Activated CD4-positive, alpha-beta memory T cell treated with anti-CD3 and anti-CD28 coated beads, Interleukin-2, amount 10 ng/mL, durations not matched to agents 7 days and 5 days (primary cell): ENCODE results near the gene CEP250. TPM values are rescaled to one million over a fixed set of nuclear protein-coding genes. Genes with fewer than 3 reads are reported as not detected.
"Not testable (repeated sequence)": the region's sequence is repeated elsewhere in the genome, so short reads cannot be mapped to it uniquely, and the experiment has no call there.

Experiments
- CTCF ChIA-PET: fragments of 350-600 bp; sonication (Branson Sonifier 250); formaldehyde crosslinking; loops from one replicate; lab custom pipeline; 2021; ENCODE audit warnings: antibody characterized with exemption, inconsistent platforms; lab: Charles Lee
- POLR2A ChIA-PET: fragments of 350-600 bp; sonication (Branson Sonifier 250); formaldehyde crosslinking; loops from one replicate; lab custom pipeline; 2021; ENCODE audit warnings: antibody characterized with exemption; lab: Charles Lee
- DNase-seq: peaks from one replicate; pipeline ENCODE4 v3.0.0-alpha.2; 2020
- H3K27ac Mint-ChIP-seq: one replicate; pipeline ENCODE4 v1.8.0; 2021; ENCODE audit warnings: mild to moderate bottlenecking, mixed read lengths
- H3K27me3 Mint-ChIP-seq: one replicate; pipeline ENCODE4 v1.8.0; 2021; ENCODE audit warnings: mixed read lengths
- H3K36me3 Mint-ChIP-seq: one replicate; pipeline ENCODE4 v1.8.0; 2021; ENCODE audit warnings: low read depth, mixed read lengths
- H3K4me1 Mint-ChIP-seq: one replicate; pipeline ENCODE4 v1.8.0; 2021; ENCODE audit warnings: mixed read lengths
- H3K4me3 Mint-ChIP-seq: one replicate; pipeline ENCODE4 v1.8.0; 2021; ENCODE audit warnings: mild to moderate bottlenecking, mixed read lengths
- H3K9me3 Mint-ChIP-seq: one replicate; pipeline ENCODE4 v1.8.0; 2021; ENCODE audit warnings: mixed read lengths
- total RNA-seq, 2 experiments: library from RNA; stranded (reverse); gene quantifications; one replicate each; pipeline ENCODE4 v1.2.3, GENCODE V29; 2021

The CEP250 gene
- total RNA-seq, 2 experiments from 2014 or later = 70.3 to 71.2 TPM

DNA sequence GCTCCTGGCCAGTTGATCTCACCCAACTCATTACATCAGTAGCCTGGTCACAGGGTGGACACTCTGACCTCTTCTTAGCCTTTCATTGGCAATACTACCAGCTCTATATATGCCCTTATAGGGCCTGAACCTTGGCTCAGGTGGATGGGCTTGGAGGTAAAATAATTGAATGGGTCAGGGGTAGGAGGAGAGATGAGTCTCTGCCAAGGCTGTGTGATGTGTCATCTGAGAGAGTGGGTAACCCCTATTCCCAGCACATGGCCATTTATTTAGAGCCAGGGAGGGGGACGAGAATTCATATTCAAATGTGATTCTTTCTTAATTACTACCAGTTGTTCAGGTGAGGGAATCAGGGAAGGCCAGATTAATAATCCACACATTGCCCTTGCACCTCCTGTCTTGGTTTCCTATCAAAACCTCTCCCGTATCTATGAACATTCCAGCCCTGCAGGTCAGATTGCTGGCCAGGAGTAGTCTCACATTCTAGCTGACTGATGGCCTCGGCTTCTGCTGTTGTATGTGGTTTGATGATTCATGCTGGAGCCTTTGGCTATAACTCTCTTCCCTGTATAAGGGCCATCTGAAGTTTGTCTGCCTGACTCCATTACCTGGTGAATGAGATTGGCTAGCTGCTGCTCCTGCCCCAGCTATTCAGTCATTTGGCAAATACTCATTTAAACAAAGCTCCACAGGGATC, 60.7 kb downstream of the CEP250 start:
- H3K27me3 Mint-ChIP-seq = no peaks in the 10 kb centered on the region
- H3K9me3 Mint-ChIP-seq = no peaks in the 10 kb centered on the region
- H3K4me3 Mint-ChIP-seq = no peak overlapping the region
- POLR2A ChIA-PET = interaction anchor here (1.0 to 2.1 kb wide), 3 partner anchors 10 to 25 kb away, joined by 3 to 6 read pairs (median 3); no protein-coding TSS in a partner anchor
- no peak for DNase-seq
- no peak overlapping the region for H3K27ac Mint-ChIP-seq
- H3K4me1 Mint-ChIP-seq = no peaks in the 10 kb centered on the region
- H3K36me3 Mint-ChIP-seq = peaks cover 32% of the 10 kb centered on the region
- CTCF ChIA-PET = interaction anchor here (0.6 to 1.4 kb wide), 2 partner anchors 31 to 369 kb away, joined by 3 to 4 read pairs; no protein-coding TSS in a partner anchor

DNA sequence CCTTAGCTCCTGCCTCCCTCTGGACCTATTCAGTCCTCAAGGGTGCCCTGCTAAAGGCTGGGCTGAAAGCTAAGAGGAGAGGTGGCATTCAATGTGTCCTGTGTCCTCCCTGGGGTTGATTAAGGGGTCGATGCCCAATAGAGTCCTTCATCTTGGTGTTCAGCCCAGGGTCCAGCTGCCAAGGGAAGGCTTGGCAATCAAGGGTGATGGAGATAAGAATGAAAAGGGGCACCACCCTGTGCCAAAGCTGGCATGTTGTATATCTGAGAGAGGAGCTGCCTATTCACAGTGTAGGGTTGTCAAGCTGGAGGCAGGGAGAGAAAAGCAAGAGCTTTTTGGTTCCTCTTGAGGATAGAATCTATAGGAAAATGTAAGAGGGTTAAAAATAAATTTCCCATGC, 61.7 kb downstream of the CEP250 start:
- H3K27me3 Mint-ChIP-seq = no peaks in the 10 kb centered on the region
- no peak overlapping the region for H3K27ac Mint-ChIP-seq
- ChIA-PET CTCF (interaction anchor here (0.6 to 0.7 kb wide), 2 partner anchors 119 to 368 kb away, joined by 4 read pairs; no protein-coding TSS in a partner anchor), POLR2A (interaction anchor here (1.2 to 2.1 kb wide), 2 partner anchors 24 to 26 kb away, joined by 3 to 6 read pairs; no protein-coding TSS in a partner anchor)
- no peaks in the 10 kb centered on the region for H3K4me1 Mint-ChIP-seq
- H3K9me3 Mint-ChIP-seq = no peaks in the 10 kb centered on the region
- H3K36me3 Mint-ChIP-seq = peaks cover 24% of the 10 kb centered on the region
- no peak for DNase-seq
- H3K4me3 Mint-ChIP-seq = no peak overlapping the region

DNA sequence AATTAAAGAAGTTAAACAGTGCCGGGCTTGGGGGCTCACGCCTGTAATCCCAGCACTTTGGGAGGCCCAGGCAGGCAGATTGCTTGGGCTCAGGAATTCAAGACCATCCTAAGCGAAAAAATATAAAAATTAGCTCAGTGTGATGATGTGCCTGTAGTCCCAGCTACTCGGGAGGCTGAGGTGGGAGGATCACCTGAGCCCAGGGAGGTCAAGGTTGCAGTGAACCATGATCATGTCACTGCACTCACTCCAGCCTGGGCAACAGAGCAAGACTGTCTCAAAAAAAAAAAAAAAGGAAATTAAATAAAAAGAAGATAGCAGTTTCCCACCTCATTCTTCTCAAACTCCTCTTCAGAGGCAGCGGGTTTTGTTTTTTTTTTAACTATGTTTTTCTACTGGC, 62.4 kb downstream of the CEP250 start:
- ChIA-PET POLR2A (interaction anchor here (1.2 kb wide), 1 partner anchor 23 kb away, joined by 3 read pairs; no protein-coding TSS in a partner anchor), CTCF (interaction anchor here (0.7 kb wide), 1 partner anchor 118 kb away, joined by 4 read pairs; no protein-coding TSS in a partner anchor)
- not testable (repeated sequence) for H3K27me3 Mint-ChIP-seq, DNase-seq, H3K9me3 Mint-ChIP-seq, H3K4me3 Mint-ChIP-seq, H3K27ac Mint-ChIP-seq, H3K4me1 Mint-ChIP-seq
- H3K36me3 Mint-ChIP-seq = peaks cover 17% of the 10 kb centered on the region

DNA sequence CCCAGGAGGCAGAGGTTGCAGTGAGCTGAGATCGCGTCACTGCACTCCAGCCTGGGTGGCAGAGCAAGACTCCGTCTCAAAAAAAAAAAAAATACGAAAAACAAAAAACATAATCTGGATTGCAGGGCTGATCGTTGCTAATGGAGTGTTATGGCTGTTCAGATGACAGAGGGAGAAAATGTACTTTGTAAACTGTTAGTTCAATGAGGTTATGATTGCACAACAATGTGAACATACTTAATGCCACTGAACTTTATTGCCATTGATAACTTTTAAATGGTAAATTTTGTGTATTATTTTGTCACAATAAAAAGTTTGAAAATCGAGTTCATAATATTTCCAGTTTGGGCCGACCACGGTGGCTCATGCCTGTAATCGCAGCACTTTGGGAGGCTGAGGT, 63.6 kb downstream of the CEP250 start:
- no peaks in the 10 kb centered on the region for H3K9me3 Mint-ChIP-seq
- no peaks in the 10 kb centered on the region for H3K27me3 Mint-ChIP-seq
- peaks cover 13% of the 10 kb centered on the region for H3K36me3 Mint-ChIP-seq
- no peak overlapping the region for H3K27ac Mint-ChIP-seq
- no peak overlapping the region for H3K4me3 Mint-ChIP-seq
- no peaks in the 10 kb centered on the region for H3K4me1 Mint-ChIP-seq
- CTCF ChIA-PET = interaction anchor here (0.7 kb wide), 1 partner anchor 18 kb away, joined by 3 read pairs; no protein-coding TSS in a partner anchor
- POLR2A ChIA-PET = interaction anchor here (0.9 kb wide), 1 partner anchor 35 kb away, joined by 3 read pairs; no protein-coding TSS in a partner anchor
- DNase-seq = no peak

DNA sequence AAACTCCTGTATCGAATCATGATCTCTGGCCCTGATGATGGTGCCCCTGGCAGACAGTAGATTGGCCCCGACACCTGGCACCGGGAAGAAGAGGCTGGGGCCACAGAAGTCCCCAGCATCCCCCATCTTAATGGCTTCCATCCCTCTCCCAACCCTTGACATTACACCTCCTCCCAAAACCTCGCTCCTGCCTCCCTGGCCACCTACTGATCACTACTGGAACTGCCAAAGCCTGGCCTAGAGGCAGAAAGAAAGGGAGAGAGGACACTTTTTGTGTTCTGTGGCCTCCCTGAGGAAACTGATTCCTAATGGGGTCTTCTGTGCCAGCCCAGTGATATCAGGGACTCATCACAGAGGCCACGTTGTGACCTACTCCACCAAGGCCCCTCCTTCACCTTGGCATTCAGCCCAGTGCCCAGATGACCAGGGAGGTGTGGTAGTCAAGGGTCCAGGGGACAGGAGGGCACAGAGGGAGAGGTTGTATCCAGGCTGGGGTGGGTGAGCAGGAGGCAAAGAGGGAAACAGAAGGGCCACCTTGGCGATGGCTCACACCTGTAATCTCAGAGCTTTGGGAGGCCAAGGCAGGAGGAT, 68.0 kb downstream of the CEP250 start:
- ChIA-PET POLR2A (no interaction called here), CTCF (no interaction called here)
- DNase-seq = peak; percentile 36
- Mint-ChIP-seq H3K27me3 (no peaks in the 10 kb centered on the region), H3K4me1 (no peaks in the 10 kb centered on the region), H3K9me3 (no peaks in the 10 kb centered on the region), H3K27ac (no peak overlapping the region), H3K4me3 (no peak overlapping the region), H3K36me3 (no peaks in the 10 kb centered on the region)

GRCh38 chr20:35525639-35526038, 70.2 kb downstream of the CEP250 start:
- DNase-seq = no peak
- Mint-ChIP-seq H3K27ac (no peak overlapping the region), H3K36me3 (no peaks in the 10 kb centered on the region), H3K4me3 (no peak overlapping the region), H3K27me3 (no peaks in the 10 kb centered on the region), H3K4me1 (no peaks in the 10 kb centered on the region), H3K9me3 (no peaks in the 10 kb centered on the region)
- ChIA-PET CTCF (interaction anchor here (0.6 kb wide), 1 partner anchor 158 kb away, joined by 3 read pairs; no protein-coding TSS in a partner anchor), POLR2A (no interaction called here)

DNA sequence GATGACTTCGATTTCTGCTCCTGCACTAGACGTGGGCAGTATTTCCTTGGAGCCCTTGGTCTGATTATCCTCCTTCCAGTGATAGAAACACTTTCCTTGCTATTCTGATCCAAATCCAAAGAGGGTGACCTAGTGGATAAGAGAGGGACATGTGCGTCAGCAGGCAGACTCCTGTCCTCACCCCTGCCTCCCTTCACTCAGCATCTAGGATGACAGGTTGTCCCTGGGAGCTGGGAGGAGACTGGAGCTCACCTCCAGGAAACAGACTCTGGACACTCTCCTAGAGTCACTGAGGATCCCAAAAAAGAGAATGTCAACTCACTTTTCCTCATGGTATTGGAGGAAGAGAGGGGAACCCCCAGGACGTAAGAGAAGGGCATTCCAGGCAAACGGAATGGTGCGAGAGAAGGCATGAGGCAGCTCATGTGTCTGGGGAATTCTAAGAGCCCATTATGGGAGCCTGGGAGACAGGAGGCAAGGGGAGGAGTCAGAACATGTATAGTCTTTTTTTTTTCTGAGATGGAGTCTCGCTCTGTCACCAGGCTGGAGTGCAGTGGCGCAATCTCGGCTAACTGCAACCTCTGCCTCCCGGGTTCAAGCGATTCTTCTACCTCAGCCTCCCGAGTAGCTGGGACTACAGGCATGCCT, 71.8 kb downstream of the CEP250 start:
- ChIA-PET POLR2A (interaction anchor here (1.4 kb wide), 1 partner anchor 14 kb away, joined by 4 read pairs; the partner anchor contains the start of gene ERGIC3), CTCF (interaction anchor here (0.7 kb wide), 1 partner anchor 238 kb away, joined by 3 read pairs; no protein-coding TSS in a partner anchor)
- H3K27me3 Mint-ChIP-seq = no peaks in the 10 kb centered on the region
- H3K9me3 Mint-ChIP-seq = no peaks in the 10 kb centered on the region
- no peaks in the 10 kb centered on the region for H3K36me3 Mint-ChIP-seq
- no peaks in the 10 kb centered on the region for H3K4me1 Mint-ChIP-seq
- DNase-seq = no peak
- H3K4me3 Mint-ChIP-seq = no peak overlapping the region
- no peak overlapping the region for H3K27ac Mint-ChIP-seq

DNA sequence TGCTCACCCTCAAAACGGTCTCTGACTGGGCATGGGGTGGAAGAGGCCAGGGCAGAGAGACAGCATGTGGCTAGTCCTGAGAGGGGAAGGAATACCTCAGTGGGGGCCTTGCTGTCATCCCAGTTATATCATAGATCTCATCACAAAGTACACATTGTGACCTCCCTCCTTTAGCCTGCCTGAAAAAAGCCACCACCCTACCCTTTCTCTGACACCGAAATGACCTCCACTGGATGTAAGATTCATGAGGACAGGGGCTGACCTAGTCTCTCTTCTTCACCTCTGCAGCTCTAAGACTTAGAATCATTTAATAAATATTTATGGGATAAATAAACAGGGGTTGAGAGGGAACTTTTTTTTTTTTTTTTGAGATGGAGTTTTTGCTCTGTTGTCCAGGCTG, 74.2 kb downstream of the CEP250 start, which contains the start of gene C20orf173:
TSS of gene C20orf173 (minus strand) at position 101 of the 400 bp plus-strand sequence. CDS start 279 bp downstream, outside the sequence.
- Mint-ChIP-seq H3K27me3 (no peaks in the 10 kb centered on the region), H3K9me3 (no peaks in the 10 kb centered on the region), H3K27ac (no peak within 1 kb of the TSS), H3K4me1 (no peaks in the 10 kb centered on the region), H3K36me3 (no peaks in the 10 kb centered on the region), H3K4me3 (no peak within 1 kb of the TSS)
- ChIA-PET POLR2A (no interaction called here), CTCF (interaction anchor here (0.7 kb wide), 1 partner anchor 290 kb away, joined by 4 read pairs; no protein-coding TSS in a partner anchor)
- no peak for DNase-seq

- POLR2A ChIA-PET = interaction anchor here (1.6 kb wide), 1 partner anchor 124 kb away, joined by 4 read pairs; the partner anchor contains the start of genes CPNE1 and RBM12
- Mint-ChIP-seq H3K4me3 (no peak overlapping the region), H3K27ac (no peak overlapping the region), H3K36me3 (peaks cover 5% of the 10 kb centered on the region), H3K9me3 (no peaks in the 10 kb centered on the region), H3K4me1 (peaks cover 23% of the 10 kb centered on the region), H3K27me3 (peaks cover 3% of the 10 kb centered on the region)
- CTCF ChIA-PET = no interaction called here
- DNase-seq = peak; percentile 46
Measured at GRCh38 chr20:35539756-35540212, 84.4 kb downstream of the CEP250 start.

GRCh38 chr20:35541118-35541782, 85.9 kb downstream of the CEP250 start:
- Mint-ChIP-seq H3K9me3 (no peaks in the 10 kb centered on the region), H3K27ac (no peak overlapping the region)
- CTCF ChIA-PET = interaction anchor here (0.7 to 1.1 kb wide), 3 partner anchors 75 to 995 kb away, joined by 3 to 6 read pairs (median 4); partner anchors contain the start of genes SCAND1 and SPAG4

GRCh38 chr20:35541783-35542662, 86.6 kb downstream of the CEP250 start, which contains the start of gene ERGIC3:
Gene ERGIC3 (plus strand): TSS chr20:35542078. CDS start chr20:35542098, 20 bp downstream.
- POLR2A ChIA-PET = interaction anchor here (0.8 to 2.2 kb wide), 15 partner anchors 10 to 411 kb away, joined by 3 to 13 read pairs (median 4); partner anchors contain the start of genes MMP24OS, RBM39 and SPAG4
- DNase-seq = peak; percentile 98
- no peaks in the 10 kb centered on the region for H3K27me3 Mint-ChIP-seq
- H3K4me1 Mint-ChIP-seq = peaks cover 23% of the 10 kb centered on the region
- peaks cover 5% of the 10 kb centered on the region for H3K36me3 Mint-ChIP-seq
- H3K4me3 Mint-ChIP-seq = peak within 1 kb of the TSS; percentile 89
- H3K9me3 Mint-ChIP-seq = no peaks in the 10 kb centered on the region
- CTCF ChIA-PET = interaction anchor here (0.7 to 1.1 kb wide), 3 partner anchors 74 to 994 kb away, joined by 3 to 6 read pairs (median 4); partner anchors contain the start of genes SCAND1 and SPAG4
- H3K27ac Mint-ChIP-seq = peak within 1 kb of the TSS; percentile 84

More at GRCh38 chr20:35541118-35541782, 85.9 kb downstream of the CEP250 start:
- H3K27me3 Mint-ChIP-seq = no peaks in the 10 kb centered on the region
- POLR2A ChIA-PET = interaction anchor here (0.6 to 2.2 kb wide), 14 partner anchors 9 to 412 kb away, joined by 3 to 13 read pairs (median 4); partner anchors contain the start of genes CPNE1, MMP24OS, RBM12 and RBM39
- peaks cover 23% of the 10 kb centered on the region for H3K4me1 Mint-ChIP-seq
- peaks cover 5% of the 10 kb centered on the region for H3K36me3 Mint-ChIP-seq
- no peak for DNase-seq
- H3K4me3 Mint-ChIP-seq = peak overlapping the region; percentile 89
